Measurements from ENCODE around the gene CLHC1. TPM values are rescaled to one million over a fixed set of nuclear protein-coding genes. Genes with fewer than 3 reads are reported as not detected.
"Not testable (repeated sequence)": the region's sequence is repeated elsewhere in the genome, so short reads cannot be mapped to it uniquely, and the experiment has no call there.

Gene CLHC1
- polyA plus RNA-seq, 4 donors = 14.5 to 42.5 (median 27.2) TPM

DNA sequence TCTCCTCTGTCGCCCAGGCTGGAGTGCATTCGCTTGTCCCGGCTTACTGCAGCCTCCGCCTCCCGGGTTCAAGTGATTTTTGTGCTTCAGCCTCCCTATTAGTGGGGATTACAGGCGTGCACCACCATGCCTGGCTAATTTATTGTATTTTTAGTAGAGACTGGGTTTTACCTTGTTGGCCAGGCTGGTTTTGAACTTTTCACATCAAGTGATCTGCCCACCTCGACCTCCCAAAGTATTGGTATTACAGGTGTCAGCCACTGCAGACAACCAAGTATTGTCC, 1.5 kb upstream of the CLHC1 start:
- DNase-seq (ENCODE audit: low read depth in 4 of 4, low spot score in 2 of 4) = no peak

DNA sequence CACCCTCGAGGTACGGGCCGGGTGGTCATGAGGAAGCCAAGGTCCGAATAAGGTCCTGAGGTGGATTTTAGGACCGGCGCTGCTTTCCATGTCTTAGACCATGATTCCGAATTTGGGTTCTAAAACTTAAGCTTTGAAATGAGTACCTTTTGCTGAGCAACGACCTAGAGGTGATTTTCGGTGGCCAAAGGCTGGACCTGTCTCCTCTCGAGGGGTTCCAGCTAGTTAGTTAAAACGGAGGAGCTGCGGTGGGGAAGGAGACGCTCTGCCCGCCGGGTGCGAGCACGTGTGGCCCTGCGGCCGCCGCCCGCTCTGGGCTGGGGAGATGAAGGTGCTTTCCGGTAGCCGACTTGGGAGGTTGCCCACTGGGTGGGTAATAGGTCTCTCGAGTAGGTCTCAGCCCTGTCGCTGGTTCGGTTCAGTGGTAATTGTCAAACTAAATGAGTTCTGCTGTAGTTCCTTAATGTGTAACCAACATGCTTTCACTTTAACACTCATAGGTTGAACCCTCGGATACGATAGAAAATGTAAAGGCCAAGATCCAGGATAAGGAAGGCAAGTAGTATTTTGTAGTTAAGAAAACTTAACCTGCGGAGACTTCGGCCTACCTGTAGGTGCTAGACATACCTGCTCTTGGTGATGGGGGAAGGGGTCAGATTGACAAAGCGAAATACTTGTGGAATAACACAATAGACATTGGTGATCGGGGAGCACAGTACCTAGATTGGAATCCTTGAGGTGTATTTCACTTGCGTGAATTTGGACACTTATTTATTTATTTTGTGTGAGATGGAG, 967 bp upstream of the CLHC1 start:
- peak in 2 of 4 donors; percentile 45 to 46 for DNase-seq (ENCODE audit: low read depth in 4 of 4, low spot score in 2 of 4)

DNA sequence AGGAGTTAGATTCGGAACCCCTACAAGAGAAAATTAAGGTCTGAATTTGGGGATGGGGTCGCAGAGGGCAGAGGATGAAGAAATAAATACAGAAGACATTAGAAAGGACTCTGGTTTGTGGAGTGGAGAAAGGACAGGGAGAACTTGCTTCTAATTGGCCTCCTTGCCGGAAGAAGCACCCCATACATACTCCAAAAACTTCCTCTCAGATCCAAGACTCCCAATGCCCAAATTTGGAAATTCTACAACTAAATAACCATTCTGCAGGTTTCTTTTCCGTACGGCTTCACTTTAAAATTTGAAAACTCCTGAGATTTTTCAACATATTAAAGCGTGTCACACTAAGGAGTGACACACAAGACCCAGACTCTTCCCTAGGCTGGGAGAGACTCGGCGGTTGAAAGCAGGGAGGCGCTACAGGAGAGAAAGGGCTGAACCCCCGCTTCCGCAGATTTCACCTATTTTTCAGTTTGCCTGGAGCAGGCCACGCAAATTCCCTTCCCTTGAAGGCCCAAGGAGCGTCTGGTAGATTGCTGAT, 478 bp downstream of the CLHC1 start:
- no peak for DNase-seq (ENCODE audit: low read depth in 4 of 4, low spot score in 2 of 4)

DNA sequence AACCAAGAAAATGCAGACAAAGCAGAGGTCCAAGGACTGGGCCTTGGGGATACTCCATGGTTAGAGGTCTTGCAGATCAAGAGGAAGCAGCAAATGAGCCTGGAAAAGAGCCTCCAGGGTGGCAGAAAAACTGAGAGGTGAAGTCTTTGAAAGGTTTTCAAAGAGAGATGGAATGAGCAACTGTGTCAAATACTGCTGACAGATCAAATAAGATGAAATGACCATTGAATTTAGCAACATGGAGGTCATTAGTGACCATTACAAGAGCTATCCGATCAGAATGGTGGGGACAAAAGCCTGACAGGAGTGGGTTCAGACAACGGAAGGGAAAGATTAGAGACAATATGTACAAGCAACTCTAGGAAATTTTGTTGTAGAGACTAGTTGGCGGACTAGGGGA, 1.5 kb downstream of the CLHC1 start:
- DNase-seq (ENCODE audit: low read depth in 4 of 4, low spot score in 2 of 4) = no peak

DNA sequence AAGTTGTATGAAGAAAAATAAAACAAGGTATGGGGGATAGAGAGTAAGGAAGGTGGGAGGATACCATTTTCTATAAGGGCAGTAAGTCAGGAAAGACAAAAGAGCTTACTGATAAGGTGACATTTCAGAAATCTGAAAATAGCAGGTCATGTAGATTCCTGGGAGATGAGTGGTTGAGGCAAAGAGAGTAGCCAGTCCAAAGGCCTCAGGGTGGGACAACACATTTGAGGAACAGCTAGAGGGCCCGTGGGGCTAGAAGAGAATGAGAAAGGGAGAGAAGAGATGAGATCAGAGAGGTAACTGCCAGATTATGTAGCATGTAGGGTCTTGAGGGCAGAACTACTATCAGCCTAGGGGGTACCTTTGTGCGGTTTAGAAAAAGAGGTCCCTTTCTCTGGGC, 2.9 kb downstream of the CLHC1 start:
- DNase-seq (ENCODE audit: low read depth in 4 of 4, low spot score in 2 of 4) = no peak

DNA sequence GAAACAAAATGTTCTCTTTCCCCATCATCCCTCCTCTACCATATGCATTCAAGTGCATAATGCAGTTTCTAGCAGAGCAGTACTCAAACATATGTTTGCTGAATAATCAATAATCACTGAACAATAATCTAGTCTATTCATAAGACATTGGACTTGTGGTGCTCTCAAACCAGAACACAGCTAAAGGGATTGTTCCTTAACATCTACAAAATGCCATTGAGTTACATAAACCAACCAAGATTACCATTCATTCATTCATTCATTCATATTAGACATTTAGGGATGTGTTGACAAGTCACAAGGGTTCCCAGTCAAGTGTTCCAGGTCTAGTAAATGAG, 3.9 kb downstream of the CLHC1 start:
- DNase-seq (ENCODE audit: low read depth in 4 of 4, low spot score in 2 of 4) = no peak

DNA sequence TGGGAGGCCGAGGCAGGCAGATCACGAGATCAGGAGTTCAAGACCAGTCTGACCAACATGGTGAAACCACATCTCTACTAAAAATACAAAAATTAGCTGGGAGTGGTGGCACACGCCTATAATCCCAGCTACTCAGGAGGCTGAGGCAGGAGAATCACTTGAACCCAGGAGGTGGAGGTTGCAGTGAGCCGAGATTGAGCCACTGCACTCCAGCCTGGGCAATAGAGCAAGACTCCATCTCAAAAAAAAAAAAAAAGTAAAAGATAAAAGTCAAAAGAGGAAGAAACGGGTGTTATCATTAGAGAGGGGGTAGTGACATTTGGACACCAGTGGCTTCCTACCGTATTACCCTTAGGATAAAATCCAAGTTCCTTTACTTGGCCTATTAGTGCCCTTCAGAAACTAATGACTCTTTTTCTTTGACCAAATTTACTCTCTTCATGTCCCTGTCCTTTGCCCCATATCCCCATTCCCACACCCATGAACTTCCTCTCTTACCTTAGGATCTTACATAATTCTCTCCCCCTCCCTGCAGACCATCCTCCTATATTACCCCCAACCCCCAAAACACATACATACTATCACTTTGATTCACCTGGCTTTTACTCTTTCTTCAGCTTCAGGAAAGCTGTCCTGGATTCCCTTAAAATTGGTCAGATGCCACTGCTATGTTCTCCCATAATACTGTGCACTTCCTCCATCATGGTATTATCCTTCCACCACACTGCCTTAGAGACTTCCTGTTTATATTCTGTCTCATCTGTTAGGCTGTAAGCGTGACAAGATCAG, 4.5 kb downstream of the CLHC1 start:
- not testable (repeated sequence) for DNase-seq (ENCODE audit: low read depth in 4 of 4, low spot score in 2 of 4)

DNA sequence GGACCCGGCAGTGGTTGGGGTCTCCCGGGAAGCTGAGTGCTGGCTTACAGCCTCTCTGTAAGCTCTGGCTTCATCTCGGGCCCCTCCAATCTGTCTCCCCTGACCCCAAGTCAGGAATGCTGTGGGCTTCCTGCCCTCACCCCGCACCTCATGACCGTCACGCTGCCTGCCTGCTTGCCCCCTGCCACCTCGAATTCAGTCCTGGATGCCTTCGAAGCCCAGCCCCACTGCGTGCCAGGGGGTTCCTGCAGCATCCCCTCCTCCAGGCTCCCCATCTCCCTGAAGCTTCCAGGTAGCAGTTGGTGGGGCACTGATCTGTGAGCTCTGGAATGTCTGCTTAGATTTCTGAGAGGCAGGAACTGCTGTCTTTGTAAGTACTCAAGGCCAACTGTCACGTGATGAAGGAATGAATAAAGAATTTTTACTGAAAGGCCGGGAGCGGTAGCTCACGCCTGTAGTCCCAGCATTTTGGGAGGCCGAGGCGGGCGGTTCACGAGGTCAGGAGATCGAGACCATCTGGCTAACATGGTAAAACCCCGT, 6.5 kb downstream of the CLHC1 start:
- DNase-seq (ENCODE audit: low read depth in 4 of 4, low spot score in 2 of 4) = no peak

DNA sequence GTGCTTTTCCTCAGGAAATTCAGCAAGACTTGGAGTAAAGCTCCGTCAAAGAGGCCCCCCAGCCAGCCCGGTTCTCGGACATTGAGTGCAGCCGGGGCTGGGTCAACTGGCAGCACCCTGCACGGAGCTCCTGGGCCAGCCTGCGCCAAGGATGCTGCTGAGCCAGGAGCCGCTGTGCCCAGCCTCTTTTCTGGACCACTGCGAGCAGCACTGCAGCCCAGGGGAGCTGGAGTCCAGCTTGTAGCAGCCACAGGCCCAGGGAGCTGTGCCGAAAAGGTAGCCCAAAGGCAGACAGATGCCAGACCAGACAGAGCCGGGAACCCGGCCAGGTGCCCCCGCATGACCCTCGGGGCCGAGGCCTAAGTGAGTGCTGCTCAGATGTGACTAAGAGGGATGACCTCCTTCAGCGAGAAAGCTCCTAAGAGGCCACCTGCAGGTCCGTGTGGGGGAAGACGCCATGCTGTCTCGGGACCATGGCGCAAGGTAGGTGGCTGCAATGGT, 7.3 kb downstream of the CLHC1 start:
- DNase-seq (ENCODE audit: low read depth in 4 of 4, low spot score in 2 of 4) = no peak

DNA sequence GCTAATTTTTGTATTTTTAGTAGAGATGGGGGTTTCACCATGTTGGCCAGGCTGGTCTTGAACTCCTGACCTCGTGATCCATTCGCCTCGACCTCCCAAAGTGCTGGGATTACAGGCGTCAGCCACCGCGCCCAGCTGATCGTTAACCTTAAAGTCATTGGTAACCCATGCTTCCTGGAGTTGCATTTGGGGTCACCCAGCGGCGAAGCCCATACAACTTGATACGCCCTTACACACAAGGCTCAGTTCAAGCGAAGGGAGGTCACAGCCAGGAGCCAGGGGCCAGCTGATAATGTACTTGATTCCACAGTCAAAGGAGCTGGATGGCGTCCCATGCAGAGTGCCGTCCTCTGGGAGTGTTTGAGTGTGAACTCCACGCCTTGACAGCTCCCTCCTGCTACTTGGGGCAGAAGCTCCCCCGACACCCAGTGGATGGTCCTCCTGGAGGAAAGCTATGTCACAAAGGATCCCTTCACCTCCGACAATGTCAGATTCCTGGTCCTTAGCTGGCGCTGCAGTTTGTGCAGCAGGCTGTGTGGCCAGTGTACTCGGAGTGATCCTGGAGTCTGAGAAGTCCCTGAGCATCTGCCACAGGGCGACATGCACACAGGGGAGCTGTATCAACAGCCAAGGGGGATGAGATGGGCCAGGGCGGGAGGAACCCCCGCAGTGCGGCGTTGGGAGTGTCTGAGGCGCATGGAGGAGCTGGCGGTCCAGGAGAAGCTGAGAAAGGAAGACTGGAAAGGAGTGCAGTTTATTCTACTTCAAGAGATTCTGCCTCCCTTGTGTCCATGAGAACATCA, 7.9 kb downstream of the CLHC1 start:
- DNase-seq (ENCODE audit: low read depth in 4 of 4, low spot score in 2 of 4) = no peak

DNA sequence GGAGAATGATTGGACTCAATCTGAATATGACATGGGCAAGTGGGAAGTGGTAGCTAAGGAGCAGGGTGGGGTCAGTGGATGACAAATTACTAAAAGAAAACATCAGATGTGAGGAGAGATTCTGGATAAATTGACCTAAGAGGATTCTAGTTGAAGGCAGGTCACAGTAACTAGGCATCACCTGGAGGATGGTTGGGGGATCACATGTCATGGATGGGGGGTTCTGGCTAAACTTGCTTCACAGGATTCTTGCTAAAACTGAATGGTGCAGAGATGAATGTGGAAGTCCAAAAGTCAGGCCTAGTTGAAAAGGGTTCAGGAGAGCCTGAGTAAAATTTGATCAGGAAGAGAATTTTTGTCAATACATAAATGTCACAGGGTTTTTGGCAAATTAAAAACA, 18.3 kb downstream of the CLHC1 start:
- no peak for DNase-seq (ENCODE audit: low read depth in 4 of 4, low spot score in 2 of 4)

DNA sequence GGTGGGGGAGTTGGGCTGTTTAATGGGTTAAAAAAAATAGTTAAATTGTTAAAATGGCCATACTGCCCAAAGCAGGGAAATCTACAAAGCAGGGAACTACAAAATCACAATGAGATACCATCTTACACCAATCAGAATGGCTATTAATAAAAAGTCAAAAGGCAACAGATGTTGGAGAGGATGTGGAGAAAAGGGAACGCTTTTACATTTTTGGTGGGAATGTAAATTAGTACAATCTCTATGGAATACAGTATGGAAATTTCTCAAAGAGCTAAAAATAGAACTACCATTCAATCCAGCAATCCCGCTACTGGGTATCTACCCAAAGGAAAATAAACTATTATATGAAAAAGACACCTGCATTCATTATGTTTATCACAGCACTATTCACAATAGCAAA, 27.1 kb downstream of the CLHC1 start:
- no peak for DNase-seq (ENCODE audit: low read depth in 4 of 4, low spot score in 2 of 4)

DNA sequence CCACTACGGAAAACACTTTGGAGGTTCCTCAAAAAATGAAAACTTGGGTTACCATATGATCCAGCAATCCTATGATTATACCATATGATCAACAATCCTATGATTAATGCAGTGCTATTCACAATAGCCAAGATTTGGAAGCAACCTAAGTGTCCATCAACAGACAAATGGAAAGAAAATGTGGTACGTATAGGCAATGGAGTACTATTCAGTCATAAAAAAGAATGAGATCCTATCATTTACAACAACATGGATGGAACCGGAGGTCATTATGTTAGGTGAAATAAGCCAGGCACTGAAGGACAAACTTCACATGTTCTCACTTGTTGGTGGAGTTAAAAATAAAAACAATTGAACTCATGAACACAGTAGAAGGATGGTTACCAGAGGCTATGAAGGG, 27.6 kb downstream of the CLHC1 start:
- DNase-seq (ENCODE audit: low read depth in 4 of 4, low spot score in 2 of 4) = no peak

DNA sequence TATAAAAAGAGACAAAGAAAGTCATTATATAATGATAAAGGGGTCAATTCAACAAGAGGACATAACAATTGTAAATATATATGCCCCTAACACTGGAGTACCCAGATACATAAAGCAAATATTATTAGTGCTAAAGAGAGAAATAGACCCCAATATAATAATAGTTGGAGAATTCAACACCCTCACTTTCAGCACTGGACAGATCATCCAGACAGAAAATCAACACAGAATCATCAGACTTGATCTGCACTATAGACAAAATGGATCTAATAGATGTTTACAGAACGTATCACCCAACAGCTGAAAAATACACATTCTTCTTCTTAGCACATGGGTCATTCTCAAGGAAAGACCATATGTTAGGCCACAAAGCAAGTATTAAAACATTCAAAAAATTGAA, 31.7 kb downstream of the CLHC1 start:
- no peak for DNase-seq (ENCODE audit: low read depth in 4 of 4, low spot score in 2 of 4)

DNA sequence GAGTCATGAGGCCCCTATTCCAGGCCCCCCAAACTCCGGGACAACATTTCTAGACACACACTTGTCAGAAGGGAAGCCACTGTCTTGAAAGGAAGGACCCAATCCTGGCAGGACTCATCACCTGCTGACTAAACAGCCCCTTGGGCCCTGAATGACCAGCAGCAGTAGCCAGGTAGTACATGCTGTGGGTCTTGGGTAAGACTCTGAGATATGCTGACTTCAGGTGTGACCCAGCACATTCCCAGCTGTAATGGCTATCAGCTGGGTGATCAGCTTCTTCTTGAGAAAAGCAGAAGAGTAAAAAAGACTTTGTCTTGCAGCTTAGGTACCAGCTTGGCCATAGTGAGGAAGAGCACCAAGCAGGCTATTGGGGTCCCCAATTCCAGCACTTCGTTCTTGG, 35.6 kb downstream of the CLHC1 start:
- no peak for DNase-seq (ENCODE audit: low read depth in 4 of 4, low spot score in 2 of 4)

DNA sequence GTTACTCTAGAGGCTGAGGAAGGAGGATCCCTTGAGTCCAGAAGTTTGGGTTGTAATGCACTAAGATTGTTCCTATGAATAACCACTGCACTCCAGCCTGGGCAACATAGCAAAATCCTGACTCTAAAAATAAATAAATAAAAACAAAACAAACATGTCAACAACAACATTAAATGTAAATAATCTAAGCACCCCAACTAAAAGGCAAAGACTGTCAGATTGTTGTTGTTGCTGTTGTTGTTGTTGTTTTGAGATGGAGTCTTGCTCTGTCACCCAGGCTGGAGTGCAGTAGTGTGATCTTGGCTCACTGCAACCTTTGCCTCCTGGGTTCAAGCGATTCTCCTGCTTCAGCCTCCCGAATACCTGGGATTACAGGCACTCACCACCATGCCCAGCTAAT, 40.2 kb downstream of the CLHC1 start:
- not testable (repeated sequence) for DNase-seq (ENCODE audit: low read depth in 4 of 4, low spot score in 2 of 4)

DNA sequence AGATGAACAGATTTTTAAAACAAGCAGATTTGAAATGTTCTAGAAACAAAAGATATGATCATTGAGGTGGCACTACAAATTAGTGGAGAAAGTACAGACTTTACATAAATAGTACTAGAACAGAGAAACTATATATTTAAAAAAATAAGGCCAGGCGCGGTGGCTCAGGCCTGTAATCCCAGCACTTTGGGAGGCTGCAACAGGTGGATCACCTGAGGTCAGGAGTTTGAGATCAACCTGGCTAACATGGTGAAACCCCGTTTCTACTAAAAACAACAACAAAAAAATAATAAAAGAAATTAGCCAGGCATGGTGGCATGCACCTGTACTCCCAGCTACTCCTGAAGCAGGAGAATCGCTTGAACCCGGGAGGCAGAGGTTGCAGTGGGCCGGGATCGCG, 45.3 kb downstream of the CLHC1 start:
- not testable (repeated sequence) for DNase-seq (ENCODE audit: low read depth in 4 of 4, low spot score in 2 of 4)

DNA sequence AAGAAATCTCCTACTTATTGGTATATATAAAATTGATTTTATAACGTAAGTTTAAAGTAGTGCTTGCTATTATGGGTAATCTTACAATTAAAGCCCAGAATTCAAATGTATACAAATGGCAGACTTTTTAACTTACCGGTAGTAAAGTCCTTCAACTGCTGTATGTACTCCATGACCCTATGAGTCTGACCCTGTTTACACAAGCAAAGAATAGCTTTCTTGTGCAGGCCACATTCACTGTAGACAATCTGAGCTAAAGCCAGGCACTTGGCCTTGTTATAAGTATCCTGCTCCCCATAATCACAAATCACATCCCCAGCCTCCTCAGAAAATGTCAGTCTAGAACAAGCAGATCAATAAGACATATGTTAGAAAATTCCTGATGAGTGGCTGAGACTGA, 51.7 kb downstream of the CLHC1 start:
- no peak for DNase-seq (ENCODE audit: low read depth in 4 of 4, low spot score in 2 of 4)

DNA sequence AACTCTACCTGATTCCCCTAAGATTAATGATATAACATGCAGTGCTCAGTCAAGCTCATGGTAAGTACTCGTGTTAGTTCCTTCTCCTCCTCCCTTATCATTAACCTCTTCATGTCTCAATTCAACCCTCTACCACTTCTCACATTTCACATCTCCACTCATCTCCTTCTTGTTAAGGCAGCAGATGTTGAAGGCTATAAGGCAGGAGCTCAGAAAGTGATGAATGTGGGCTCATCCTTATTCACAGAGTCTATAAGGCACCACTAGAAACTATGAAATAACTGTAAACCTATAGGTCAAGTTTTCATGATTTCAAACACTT, 56.0 kb downstream of the CLHC1 start:
- no peak for DNase-seq (ENCODE audit: low read depth in 4 of 4, low spot score in 2 of 4)

DNA sequence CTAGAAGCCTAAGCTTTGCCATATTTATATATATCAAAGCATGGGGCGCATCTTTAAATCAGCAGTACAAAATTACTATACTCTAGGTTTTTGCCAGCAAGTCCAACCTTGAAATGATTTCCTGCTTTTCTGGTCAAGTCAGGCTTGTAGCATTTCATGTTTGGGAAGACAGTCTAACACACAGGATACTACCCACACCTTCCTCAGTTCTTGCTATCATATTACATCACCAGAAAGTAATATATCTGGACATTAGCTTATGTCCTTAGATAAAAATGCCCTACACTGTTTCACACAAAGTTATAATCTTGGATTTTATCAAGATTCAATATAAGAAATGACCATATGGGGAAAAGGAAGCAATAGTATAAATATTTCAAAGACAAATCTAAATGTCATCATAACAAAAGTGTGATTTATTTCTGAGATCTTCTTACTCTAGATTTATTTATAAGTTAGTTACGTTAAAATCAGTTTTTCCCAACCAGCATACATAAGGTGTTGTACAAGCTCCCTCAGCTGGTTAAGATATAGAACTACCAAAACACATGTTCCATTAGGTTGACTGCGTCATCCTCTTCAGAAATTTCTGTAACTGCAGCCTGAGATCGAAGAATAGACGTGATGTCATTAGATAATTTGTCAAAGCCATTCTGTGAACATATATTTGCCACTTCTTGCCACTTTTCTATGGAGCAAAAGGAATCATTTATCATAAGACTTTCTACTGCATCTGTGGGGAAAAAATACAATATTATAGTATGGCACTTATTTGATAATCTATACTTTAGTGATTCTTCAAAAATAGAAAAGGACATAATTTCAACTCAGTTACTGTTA, 56.6 kb downstream of the CLHC1 start:
- DNase-seq (ENCODE audit: low read depth in 4 of 4, low spot score in 2 of 4) = no peak
